Hypothalamus (tissue), 51 donors: ENCODE results near the gene OXSM.
A peak's percentile ranks its signal among the peaks of the same experiment; 100 is the strongest.

Experiments
- DNase-seq, 51 donors: peaks; one replicate each; lab custom pipeline; 2025; lab: John Stamatoyannopoulos, UW

OXSM gene

DNA sequence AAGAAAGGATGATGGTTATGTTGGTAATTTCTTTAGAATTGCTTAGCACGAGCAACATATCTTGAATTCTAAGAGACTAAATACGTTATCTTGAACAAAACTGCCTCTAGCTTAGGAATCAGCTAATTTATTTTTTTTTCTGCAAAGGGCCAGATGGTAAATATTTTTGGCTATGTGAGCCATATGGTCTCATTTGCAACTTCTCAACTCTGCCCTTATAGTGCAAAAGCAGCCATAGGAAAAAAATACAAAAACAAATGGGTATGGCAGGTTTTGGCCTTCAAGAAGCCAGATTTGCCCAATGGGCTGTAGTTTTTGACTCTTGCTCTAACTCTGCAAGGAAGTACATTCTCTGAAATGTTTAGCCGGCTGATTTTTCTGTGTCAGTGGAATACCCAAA lies 11.9 kb downstream of the OXSM start:
- DNase-seq = no peak

DNA sequence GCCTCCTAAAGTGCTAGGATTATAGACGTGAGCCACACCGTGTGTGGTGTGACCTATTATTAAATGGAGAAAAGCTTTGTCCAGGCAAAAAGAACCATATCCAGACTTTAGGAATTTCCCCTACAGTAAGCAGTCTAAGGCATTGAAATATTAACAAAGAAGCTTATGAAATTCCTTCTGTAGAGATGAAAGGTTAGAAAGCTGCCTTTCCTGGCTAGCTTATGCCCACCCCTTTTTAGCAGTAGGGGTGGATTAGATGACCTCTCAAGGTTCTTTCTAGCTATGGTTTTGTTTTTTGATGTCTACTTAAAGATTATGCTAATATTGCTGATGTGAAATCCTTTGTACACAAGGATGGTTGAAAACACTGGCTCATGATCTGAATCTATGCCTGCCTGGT lies 13.9 kb downstream of the OXSM start:
- DNase-seq = no peak

DNA sequence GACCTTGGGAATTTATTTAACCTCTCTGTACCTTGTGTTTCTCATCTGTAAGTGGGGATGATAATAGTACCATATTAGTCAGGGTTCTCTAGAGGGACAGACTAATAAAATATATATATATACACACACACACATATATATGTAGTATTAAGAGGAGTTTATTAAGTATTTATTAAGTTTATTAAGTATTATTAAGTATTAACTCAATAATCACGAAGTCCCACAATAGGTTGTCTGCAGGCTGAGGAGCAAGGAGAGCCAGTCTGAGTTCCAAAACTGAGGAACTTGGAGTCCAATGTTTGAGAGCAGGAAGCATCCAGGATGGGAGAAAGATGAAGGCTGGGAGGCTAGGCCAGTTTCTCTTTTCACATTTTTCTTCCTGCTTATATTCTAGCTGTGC lies 14.8 kb downstream of the OXSM start:
- no peak for DNase-seq

DNA sequence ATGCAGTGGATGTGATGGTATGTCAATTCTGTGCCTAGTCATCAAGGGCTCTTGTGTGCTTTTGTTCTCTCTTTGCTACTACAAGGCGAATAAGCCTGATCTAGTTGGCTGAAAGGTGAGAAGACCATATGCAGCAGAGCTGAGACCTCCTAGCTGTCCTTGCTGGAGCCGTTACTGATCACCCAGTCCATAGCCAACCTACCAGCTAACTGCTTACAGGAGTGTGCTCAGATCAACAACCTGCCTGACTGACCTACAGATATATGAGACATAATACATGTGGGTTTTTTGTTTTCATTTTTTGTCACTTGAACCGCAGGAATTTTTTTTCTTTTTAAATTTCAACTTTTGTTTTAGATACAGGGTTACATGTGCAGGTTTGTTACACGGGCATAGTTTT lies 22.8 kb downstream of the OXSM start:
- no peak for DNase-seq

DNA sequence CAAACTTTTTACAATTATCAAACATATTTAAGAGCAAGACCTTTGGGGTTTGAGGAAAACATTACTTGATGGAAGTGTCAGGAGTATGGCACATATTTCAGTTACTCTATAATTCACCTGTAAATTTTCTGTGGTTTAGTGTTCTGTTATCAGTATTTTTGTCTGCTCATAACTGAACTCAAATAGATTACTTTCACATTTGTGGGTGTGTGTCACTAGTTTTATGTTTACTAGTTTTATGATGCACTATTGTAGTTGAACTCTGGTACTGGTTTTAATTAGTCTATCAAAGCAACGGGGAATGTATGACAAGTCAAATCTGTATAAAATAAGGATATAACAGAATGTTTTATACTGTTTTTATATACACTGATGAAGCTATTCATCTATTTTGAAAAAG lies 27.2 kb downstream of the OXSM start:
- no peak for DNase-seq

DNA sequence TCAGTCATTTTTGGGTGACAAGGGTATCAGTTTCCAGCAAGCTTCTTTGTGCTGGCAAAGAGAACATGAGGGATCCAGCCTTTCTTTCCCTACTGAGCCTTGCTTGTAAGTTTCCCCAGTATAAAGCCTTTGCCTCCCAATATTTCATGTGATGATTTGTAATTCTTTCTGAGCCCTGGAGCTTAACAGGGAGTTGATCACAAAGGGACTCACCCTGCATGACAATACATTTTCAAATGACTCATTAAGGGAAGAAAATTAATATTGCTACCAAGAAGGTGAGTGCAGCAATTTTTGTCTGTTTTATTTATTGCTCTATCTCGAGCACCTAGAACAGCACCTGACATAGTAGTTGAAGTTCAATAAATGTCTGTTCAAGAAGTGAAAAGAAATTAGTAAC lies 27.7 kb downstream of the OXSM start:
- peak in 1 of 51 donors; percentile 10 for DNase-seq

DNA sequence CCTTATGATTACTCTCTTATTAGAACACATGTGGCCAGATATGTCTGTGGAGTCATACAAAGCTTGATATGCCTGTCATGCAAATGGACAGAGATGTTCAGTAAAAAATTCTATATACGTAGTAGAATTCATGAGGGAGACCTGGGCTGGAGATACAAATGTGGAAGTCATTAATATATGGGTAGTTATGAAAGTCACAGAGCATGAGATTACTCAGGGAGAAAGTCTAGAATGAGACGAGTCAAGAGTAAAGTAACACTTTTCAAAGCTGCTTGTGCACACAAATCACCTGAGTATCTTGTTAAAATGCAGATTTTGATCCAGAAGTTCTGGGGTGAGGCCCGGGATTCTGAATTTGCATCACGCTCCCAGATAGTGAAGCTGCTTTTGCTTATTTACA lies 28.4 kb downstream of the OXSM start:
- DNase-seq = no peak

DNA sequence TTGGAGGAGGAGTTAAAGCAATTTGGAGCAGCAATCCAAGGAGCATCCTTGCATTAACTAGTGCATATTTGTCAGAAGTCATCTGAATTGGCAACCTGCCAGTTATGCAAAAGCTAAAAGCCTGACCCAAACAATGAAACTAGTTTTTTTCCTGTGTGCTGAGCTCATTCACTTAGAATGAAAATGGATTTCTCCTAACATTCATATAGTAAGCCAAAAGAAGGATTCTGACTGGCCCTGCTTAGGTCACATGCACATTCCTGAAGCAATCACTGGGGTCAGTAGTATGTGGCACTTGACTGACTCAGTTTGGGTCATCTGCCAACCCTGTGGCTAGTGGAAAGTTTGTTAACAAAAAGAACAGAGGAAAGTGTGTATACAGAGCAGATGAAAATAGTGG lies 30.5 kb downstream of the OXSM start:
- peak in 5 of 51 donors; percentile 1 to 31 (median 7) for DNase-seq

DNA sequence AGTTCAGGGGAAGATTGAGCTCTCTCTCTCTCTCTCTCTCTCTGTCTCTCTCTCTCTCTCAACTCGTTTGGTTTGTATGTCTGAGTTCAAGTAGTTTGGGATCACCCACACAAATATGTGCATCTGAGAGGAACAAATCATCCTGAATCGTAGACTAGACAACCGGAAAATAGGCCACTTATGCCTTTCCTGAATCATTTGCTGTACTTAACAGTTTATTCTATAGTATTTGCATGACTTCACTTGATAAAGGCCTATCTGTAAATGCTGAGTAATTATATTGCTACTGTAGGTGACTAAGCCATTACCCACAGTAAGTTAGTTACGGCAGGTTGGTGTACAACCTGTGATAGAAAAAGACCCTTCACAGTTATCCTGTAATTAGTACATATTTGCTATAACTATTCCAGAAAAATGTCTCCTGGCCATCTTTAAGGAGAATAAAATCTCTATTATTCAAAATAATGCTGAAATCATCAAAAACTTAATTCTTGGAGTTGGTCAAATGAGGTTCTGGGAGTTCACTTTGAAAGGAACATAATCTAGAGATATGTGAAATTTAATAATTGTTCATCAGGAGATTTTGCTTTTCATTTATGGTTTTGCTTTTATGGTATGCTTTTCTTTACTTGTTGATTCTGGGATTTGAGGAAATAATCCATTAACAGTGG lies 31.1 kb downstream of the OXSM start:
- no peak for DNase-seq

DNA sequence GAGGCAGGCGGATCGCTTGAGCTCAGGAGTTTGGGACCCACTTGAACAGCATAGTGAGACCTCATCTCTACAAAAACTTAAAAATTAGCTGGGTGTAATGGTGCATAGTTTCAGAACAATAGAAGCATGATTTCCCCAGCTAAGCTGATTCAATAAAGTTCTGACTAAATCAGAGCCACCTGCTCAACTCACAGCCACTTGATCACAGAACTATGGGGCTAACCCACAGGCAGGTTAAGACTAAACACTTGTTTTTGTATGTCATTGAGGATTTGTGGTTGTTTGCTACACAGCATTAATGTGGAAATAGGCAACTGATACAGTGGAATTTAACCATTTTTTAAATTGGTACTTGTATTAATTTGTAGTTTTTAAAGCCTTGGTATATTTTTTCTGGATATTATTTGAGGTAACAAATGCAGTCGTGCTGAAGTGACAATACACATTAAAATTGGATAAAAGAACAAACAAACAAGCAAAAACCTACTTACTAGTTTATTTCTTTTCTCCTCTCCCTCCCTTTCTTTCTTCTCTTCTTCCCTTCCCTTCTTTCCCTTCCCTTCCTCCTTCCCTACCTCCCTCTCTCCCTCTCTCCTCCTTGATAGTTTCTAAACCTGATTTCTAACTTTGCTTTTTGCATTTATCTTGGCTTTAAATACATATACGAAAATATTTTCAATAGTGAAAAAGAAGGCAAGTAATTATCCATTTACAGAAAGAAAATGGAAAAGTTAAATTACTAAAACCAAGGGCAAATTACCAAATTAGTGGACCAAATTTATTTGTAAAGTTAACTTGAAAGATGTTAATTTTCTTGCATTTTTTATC lies 32.1 kb downstream of the OXSM start:
- no peak for DNase-seq

DNA sequence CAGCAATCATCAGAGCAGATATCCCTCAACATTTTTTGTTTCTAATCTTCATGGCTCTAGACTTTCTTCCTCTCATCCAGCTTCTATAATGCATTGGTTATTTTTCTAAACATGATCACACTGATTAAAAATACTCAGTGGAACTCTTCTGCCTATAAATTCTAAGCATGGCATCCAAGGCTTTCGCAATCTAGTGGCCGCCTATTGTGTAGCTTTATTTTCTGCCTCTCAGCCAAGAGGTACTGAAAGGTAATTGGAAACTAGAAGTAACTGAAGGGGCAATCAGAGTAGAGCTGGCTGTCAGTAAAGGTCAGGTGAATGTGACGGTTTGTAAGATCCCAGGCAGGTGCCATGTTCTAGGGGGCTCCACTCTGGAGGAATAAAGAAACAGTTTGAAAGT lies 33.4 kb downstream of the OXSM start:
- DNase-seq = no peak

DNA sequence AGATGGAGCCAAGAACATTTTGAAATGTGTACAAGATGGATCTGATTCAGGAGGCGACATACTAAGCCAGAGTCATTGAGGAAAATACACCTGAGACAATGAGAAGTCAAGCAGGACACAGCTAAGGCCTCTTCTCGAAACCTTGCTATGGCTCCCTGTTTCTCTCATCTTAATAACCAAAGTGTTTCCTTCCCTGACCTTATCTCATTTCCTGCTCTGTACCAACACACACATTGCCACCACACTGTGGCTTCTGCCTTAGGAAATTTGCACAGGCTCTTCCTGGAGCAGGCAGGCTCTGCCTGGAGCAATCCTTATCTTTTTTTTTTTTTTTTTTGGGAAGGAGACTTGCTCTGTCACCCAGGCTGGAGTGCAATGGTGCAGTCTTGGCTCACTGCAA lies 36.6 kb downstream of the OXSM start:
- DNase-seq = no peak

DNA sequence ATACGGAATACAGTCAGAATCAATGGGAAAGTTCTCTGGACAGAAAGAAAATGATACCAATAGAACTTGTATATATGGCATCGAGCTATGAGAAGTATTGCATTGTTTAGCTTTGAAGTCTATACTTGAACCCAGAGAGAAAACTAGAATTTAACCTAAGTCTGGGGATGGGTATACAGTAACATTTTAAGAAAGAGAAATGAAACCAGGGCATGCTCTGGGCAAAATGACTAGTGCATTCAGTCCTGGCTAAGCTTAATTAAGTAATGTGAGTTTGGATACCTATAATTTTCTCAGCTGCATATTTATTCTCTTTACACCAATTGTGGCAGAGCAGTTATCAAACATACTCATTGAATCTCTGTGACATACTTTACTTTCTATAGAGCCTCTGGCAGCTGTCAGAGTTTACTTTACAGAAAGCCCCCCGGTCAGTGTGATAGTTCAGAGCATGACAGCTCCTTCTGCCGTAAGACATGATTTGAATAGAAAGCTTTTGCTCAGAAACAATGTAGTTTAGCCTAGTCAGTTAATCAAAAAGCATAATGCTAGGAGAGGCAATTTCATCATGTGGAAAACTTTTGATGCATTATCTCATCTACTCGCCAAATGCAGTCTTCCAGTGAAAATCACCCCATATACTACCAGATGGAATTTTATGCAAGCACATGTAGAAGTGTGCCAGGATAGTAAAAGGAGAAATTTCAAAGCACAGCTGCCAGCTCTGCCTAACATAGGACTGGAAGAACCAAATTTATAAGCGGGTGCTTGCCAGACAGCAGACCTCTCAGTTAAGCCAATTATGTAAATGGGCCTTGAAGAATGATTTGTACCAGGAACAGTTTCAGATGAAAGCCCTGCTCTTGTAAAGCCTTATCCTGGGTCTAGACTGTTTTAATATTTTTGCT lies 40.7 kb downstream of the OXSM start:
- DNase-seq = no peak

DNA sequence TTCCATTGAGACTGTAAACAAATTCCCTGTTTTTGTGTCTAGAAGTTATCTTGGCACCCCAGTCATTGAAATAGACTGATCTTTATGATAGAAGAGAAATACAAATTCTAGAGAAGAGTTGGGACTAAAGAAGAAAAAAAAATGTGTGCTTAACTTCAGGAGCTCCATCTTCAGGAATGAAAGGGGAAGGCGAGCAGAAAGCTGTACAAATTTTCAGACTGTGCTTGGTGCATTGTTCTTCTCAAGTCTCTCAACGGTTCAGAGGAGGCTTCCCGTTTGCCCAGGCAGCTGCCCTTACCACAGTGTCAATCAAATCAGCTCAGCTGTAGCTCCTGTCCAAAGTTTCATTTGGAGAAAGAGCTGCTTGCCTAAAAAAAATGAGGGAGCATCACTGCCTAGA lies 41.7 kb downstream of the OXSM start:
- peak in 2 of 51 donors; percentile 2 to 7 for DNase-seq

DNA sequence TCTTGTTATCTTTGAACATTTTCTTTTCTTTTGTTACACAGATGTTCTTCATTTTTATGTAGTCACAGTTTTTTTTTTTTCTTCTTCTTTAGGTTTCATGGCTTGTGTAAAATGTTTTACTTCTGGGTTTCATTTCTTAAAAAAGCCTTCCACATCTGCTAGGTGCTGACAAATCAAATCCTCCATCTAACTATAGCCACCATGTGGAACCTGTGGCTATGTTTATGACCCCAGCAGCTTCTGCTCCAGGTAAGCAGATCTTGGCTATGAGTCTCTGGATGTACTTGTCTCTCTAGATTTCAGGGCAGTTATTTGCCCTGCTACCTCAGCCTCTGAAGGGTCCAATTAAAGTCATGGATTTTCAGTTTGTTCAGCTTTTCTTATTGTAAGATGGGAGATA lies 44.5 kb downstream of the OXSM start:
- no peak for DNase-seq

DNA sequence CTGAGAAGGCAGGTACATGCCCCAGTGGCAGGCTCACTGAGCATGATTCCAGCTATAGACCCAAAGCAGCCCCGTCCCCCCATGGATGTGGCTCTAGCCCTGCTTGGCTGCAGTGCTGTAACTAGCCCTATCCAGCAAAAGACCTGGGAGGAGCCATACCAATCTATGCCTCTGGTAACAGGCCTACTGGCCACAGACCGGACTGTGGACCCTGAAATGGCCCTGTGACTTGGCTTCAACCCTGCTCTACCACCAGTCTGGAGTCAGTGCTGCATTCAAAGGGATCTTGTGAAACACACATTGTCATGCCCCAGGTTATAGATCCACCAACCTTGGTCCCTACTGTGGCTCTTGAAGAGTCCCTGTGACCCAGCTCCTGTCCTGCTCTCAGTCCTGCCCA lies 46.7 kb downstream of the OXSM start:
- no peak for DNase-seq

DNA sequence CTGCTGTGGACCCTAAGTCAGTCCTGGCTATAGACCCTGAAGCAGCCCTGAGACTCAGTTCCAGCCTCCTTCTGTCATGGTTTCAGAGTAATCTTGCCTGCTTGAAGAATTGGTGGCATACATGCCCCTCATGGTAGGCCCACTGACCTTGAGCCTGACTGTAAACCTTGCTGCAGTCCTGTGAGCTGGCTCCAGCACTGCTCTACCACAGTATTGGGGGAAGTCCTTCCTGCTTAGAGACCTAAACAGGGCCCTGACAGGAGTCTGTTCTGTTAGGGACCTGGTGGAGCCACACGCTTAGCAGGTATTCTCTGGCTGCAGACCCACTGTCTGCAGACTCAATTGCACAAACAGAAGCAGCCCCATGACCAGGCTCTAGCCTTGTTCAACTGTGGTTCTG lies 47.1 kb downstream of the OXSM start:
- no peak for DNase-seq

DNA sequence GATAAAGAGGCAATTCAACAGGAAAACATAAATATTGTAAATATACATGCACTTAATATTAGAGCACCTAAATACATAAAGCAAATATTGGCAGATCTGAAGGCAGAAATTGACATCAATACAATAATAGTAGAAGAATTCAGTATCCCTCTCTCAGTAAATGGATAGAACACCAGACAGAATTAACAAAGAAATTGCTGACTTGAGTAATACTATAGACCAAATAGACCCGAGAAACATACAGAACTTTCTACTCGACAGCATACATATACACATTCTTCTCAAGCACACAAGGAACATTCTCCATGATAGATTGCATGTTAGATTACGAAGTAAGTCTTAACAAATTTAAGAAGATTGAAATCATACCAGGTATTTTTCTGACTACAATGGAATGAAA lies 50.2 kb downstream of the OXSM start:
- no peak for DNase-seq

DNA sequence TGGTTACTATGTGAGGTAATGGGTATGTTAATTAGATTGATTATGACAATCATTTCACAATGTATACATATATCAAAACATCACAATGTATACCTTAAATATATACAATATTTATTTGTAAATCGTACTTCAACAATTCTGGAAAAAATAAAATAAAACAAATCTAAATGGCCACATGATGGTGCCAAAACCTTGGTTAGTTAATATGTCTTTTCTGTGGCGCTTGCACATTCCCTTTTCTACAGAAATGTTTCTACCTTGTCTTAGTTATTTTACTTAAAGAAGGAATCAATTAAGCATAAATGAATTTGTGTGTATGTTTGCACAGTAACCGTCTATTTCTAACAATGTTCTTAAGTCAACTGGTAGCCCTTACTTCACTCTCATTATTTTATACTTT lies 53.4 kb downstream of the OXSM start:
- DNase-seq = no peak
